Endothelial cell (in vitro differentiated cells): ENCODE results near the gene SERPINA5. TPM values are rescaled to one million over a fixed set of nuclear protein-coding genes. Genes with fewer than 3 reads are reported as not detected.

Source experiments
- DNase-seq: peaks from one replicate; pipeline ENCODE4 v3.0.0; 2021; ENCODE audit warnings: low spot score
- H3K27ac Mint-ChIP-seq: one replicate; pipeline ENCODE4 v1.8.0; 2021; ENCODE audit warnings: mixed read lengths, inconsistent platforms; ENCODE audit not compliant: unreplicated experiment
- H3K27me3 Mint-ChIP-seq: one replicate; pipeline ENCODE4 v1.8.0; 2021; ENCODE audit warnings: mild to moderate bottlenecking, moderate library complexity, mixed read lengths, inconsistent platforms; ENCODE audit not compliant: unreplicated experiment
- H3K36me3 Mint-ChIP-seq: one replicate; pipeline ENCODE4 v1.8.0; 2021; ENCODE audit warnings: mild to moderate bottlenecking, low read depth, mixed read lengths, inconsistent platforms; ENCODE audit not compliant: unreplicated experiment
- H3K4me1 Mint-ChIP-seq: one replicate; pipeline ENCODE4 v1.8.0; 2021; ENCODE audit warnings: mild to moderate bottlenecking, mixed read lengths, inconsistent platforms; ENCODE audit not compliant: unreplicated experiment
- H3K4me3 Mint-ChIP-seq: one replicate; pipeline ENCODE4 v1.8.0; 2021; ENCODE audit warnings: mild to moderate bottlenecking, mixed read lengths, inconsistent platforms; ENCODE audit not compliant: unreplicated experiment
- H3K9me3 Mint-ChIP-seq: one replicate; pipeline ENCODE4 v1.8.0; 2021; ENCODE audit warnings: mixed read lengths, inconsistent platforms; ENCODE audit not compliant: unreplicated experiment
- total RNA-seq: library from RNA; stranded (reverse); fragmentation: NEBNext Ultra II Directional; extraction: Animal tissue kit (Norgen Biotek cat#: 25700); gene quantifications from one replicate; pipeline ENCODE4 v1.2.1, GENCODE V29; 2021; ENCODE audit not compliant: unreplicated experiment
- TF ChIP-seq, protein P1 (sequence below): fragments of 200-600 bp; sonication (generic); IDR thresholded peaks from one replicate; pipeline ENCODE4 v1.5.0; 2021; ENCODE audit warnings: antibody characterized with exemption; ENCODE audit not compliant: unreplicated experiment

The SERPINA5 gene
- total RNA-seq, 1 donor from 2014 or later, result 0.26 TPM

DNA sequence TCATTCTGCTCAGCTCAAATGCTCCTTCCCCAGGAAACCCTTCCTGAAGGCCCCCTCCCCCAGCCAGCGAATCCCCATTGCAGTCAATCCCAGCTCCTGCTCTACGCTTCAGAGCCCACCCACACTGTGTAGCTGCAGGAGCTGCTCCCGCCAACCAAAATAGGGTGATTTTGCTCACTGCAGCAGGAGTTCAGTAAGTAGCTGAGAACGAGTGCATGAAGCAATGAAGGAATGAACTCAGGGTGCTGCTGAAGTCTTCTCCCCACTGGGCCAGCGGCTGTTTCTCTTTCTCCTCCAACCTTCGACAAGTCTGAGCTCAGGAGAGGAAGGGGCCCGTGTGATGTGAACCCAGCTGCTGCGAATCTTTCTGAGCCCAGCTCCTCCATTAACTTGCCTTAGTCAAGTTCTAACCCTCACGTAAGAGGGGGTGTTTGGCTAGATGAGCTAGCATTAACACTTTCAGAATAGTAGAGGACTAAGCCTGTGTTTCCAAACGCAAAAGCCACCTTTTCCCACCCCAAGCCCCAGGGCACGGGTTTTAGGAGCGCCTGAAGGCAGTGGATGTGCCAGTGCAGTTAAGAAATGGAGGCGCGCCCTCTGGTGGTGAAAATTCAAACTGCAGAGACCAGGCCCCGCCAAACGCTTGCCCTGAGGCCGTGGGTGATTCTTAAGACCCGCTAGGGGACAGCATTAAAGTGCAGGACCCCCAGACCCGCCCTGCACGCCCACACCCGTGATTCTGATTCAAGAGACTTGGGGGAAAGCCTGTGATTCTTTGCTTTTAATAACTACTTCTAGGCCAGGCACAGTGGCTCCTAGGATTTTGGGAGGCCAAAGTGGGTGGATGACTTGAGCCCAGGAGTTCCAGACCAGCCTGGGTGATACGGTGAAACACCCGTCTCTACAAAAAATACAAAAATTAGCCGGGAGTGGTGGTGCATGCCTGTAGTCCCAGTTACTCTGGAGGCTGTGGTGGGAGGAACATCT lies 31.9 kb upstream of the SERPINA5 start:
- TF ChIP-seq, protein P1, sequence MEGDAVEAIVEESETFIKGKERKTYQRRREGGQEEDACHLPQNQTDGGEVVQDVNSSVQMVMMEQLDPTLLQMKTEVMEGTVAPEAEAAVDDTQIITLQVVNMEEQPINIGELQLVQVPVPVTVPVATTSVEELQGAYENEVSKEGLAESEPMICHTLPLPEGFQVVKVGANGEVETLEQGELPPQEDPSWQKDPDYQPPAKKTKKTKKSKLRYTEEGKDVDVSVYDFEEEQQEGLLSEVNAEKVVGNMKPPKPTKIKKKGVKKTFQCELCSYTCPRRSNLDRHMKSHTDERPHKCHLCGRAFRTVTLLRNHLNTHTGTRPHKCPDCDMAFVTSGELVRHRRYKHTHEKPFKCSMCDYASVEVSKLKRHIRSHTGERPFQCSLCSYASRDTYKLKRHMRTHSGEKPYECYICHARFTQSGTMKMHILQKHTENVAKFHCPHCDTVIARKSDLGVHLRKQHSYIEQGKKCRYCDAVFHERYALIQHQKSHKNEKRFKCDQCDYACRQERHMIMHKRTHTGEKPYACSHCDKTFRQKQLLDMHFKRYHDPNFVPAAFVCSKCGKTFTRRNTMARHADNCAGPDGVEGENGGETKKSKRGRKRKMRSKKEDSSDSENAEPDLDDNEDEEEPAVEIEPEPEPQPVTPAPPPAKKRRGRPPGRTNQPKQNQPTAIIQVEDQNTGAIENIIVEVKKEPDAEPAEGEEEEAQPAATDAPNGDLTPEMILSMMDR, result peak; percentile 97
- no peak overlapping the region for H3K27ac Mint-ChIP-seq

DNA sequence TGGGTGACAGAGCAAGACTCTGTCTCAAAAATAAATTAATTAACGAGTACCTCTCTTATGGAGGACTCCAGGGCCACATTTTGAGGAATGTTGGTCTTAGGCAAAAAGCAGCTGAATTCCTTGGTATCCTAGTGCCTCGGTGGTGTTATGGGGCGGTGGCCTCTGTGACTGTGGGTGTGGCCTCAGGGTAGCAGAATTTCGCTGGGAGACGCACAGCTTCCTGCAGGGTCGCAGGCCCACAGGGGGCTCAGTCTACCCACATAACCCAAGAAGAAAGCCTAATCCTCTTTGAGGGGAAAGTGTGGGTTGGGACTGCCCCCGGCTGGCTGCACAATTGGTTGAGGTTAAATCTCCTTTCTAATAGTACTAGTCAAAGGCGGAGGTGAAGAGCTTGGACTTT lies 31.2 kb upstream of the SERPINA5 start:
- TF ChIP-seq, protein P1, result no peak
- H3K9me3 Mint-ChIP-seq, result no peaks in the 10 kb centered on the region
- H3K4me1 Mint-ChIP-seq, result no peaks in the 10 kb centered on the region
- H3K36me3 Mint-ChIP-seq, result no peaks in the 10 kb centered on the region
- DNase-seq, result no peak
- no peak overlapping the region for H3K27ac Mint-ChIP-seq
- H3K27me3 Mint-ChIP-seq, result peaks cover 6% of the 10 kb centered on the region
- H3K4me3 Mint-ChIP-seq, result no peak overlapping the region

More for the DNA sequence above, 31.9 kb upstream of the SERPINA5 start:
- Mint-ChIP-seq H3K4me3 (no peak overlapping the region), H3K27me3 (peaks cover 6% of the 10 kb centered on the region), H3K4me1 (no peaks in the 10 kb centered on the region), H3K36me3 (no peaks in the 10 kb centered on the region), H3K9me3 (no peaks in the 10 kb centered on the region)
- peak; percentile 82 for DNase-seq

DNA sequence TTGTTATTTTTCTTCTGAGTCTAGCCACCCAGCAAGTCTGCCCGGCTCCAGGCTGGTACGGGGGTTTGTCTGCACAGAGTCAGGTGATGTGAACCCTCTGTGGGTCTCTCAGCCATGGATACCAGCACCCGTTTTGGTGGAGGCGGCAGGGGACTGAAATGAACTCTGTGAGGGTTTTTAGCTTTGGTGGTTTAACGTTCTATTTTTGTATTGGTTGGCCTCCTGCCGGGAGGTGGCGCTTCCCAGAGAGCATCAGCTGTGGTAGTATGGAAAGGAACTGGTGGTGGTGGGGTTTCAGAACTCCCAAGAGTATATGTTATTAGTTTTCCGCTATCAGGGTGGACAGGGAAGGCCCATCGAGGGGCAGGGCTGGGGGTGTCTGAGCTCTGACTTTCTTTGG lies 25.2 kb upstream of the SERPINA5 start:
- TF ChIP-seq, protein P1, result no peak
- H3K27ac Mint-ChIP-seq, result no peak overlapping the region
- no peaks in the 10 kb centered on the region for H3K36me3 Mint-ChIP-seq
- no peaks in the 10 kb centered on the region for H3K27me3 Mint-ChIP-seq
- H3K4me3 Mint-ChIP-seq, result no peak overlapping the region
- DNase-seq, result no peak
- no peaks in the 10 kb centered on the region for H3K9me3 Mint-ChIP-seq
- no peaks in the 10 kb centered on the region for H3K4me1 Mint-ChIP-seq

- Mint-ChIP-seq H3K36me3 (no peaks in the 10 kb centered on the region), H3K9me3 (no peaks in the 10 kb centered on the region), H3K4me3 (no peak overlapping the region), H3K27me3 (no peaks in the 10 kb centered on the region), H3K4me1 (no peaks in the 10 kb centered on the region), H3K27ac (no peak overlapping the region)
- TF ChIP-seq, protein P1, result no peak
- no peak for DNase-seq
Measured at GRCh38 chr14:94557327-94557726, 23.9 kb upstream of the SERPINA5 start.

DNA sequence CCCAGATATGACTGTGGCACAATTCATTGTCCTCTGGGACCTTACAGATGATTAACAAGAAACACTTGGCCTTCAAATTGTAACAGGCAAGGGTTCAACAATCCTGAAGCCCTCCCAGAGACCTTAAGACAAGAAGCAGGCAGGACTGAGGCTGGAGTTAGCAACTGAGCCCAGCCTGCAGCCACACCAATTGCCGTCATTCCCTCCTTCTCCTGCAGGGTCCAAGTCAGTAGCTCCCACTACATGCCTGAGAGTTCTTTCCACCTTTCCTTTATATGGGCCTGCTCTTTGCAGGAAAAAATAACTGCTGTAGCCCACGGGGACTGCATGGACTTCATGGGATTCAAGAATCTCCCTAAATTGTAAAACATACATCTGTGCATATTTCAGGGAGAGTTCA lies 22.4 kb upstream of the SERPINA5 start:
- no peaks in the 10 kb centered on the region for H3K27me3 Mint-ChIP-seq
- no peaks in the 10 kb centered on the region for H3K9me3 Mint-ChIP-seq
- no peak overlapping the region for H3K27ac Mint-ChIP-seq
- no peaks in the 10 kb centered on the region for H3K36me3 Mint-ChIP-seq
- DNase-seq, result no peak
- TF ChIP-seq, protein P1, result no peak
- H3K4me3 Mint-ChIP-seq, result no peak overlapping the region
- no peaks in the 10 kb centered on the region for H3K4me1 Mint-ChIP-seq
